Measurements from ENCODE around the gene PTPN2.

- TF ChIP-seq POLR2A (IDR thresholded peaks at IDR 0.05) = no peak
- TF ChIP-seq CTCF (IDR thresholded peaks at IDR 0.05) = no peak
Observed at GRCh38 chr18:12750076-12750714, 133.8 kb downstream of the PTPN2 start.
